Measurements from ENCODE around the gene LMAN1L.

The LMAN1L gene

DNA sequence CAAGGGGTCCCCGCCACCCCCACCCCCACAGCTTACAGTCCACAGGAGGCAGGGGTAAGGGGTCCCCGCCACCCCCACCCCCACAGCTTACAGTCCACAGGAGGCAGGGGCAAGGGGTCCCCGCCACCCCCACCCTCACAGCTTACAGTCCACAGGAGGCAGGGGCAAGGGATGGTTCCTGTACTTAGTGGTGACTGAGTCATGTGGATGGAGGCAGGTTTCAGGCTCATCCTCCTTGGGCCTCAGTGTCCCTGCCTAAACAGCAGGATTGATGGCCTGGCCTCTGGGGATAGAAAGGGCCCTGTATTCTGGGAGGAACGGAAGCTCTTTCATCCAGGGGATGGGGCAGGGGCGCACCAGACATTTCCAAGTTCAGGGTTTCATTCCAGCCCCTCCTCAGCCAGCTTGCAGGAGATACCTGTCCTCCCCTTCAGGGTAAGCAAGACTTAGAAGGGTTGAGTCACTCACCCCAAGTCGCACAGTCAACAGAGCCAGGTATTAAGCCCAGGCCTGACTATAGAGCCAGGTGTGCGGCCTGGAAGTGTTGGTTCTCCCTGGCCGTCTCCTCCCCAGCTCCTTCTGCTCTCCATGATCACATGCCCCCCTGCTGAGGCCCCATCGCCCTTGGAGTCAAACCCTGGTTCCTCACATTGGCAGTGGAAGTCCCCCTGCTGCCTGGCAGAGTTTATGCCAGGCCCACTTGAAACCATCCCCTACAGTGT, 18.2 kb upstream of the LMAN1L start:
- DNase-seq, result no peak

DNA sequence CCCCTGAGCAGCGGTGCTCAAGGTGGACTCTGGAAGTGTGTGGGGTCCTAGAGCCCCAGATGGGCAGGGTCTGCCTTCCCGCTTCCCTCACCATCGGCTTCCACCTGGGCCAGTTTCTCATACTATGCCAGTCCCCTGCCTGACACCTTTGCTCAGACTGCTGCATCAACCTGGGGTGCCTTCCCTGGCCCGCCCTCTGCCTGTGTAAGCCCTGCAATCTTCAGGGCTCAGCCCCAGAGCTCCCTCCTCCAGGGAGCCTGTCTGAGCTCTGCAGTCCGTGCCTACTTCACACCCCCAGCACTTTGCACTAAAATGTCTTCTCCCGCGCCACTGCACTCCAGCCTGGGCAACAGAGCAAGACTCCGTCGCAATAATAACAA, 17.7 kb upstream of the LMAN1L start:
- no peak for DNase-seq

DNA sequence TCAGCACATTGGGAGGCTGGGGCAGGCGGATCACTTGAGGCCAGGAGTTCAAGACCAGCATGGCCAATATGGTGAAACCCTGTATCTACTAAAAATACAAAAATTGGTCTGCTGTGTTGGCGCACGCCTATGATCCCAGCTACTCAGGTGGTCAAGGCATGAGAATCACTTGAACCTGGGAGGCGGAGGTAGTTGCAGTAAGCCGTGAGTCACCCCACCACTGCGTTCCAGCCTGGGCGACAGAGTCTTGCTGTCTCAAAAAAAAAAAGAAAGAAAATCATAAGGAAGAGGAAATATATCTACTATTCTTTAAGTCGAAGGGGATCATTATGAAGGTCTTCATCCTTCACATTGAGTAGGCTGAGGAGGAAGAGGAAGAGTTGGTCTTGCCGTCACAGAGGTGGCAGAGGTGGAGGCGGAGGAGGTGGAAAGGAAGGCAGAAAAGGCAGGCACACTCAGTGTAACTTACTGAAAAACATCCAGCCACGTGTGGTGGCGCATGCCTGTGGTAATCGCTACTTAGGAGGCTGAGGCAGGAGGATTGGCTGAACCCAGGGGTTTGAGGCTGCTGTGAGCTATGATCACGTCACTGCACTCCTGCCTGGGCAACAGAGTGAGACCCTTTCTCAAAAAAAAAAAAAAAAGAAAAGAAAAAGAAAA, 16.5 kb upstream of the LMAN1L start:
- DNase-seq, result no peak

DNA sequence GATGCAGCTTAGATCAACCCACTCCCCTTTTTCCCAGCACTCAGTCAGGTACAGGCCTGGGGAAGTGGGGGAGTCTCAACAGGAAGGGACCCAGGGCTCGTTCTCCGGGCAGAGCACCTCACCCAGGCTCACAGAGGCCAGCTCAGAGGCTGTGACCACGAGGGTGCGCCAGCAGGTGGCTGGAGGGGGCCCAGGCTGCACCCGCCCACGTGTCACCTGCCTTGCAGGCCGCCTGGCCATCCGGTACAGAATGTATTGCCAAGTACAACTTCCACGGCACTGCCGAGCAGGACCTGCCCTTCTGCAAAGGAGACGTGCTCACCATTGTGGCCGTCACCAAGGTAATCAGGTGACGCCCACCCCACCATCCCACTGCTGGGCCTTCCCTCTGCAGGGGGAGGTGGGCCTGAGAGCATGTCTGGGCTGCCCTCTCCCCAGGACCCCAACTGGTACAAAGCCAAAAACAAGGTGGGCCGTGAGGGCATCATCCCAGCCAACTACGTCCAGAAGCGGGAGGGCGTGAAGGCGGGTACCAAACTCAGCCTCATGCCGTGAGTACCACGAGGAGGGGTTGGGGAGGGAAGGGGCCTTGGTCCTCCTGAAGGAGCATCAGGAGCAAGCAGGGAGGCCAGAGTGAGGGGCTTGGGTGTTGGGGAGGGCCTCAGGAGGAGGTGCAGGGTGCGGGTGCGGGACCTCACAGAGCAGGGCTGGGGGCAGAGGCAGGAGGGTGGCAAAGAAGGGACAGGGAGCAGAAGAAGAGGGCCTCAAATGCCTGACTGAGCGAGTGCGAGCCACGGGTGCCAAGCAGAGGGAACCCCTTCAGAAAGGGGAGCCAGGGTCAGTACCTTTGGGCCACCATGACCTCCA, 14.0 kb upstream of the LMAN1L start:
- DNase-seq, result no peak

DNA sequence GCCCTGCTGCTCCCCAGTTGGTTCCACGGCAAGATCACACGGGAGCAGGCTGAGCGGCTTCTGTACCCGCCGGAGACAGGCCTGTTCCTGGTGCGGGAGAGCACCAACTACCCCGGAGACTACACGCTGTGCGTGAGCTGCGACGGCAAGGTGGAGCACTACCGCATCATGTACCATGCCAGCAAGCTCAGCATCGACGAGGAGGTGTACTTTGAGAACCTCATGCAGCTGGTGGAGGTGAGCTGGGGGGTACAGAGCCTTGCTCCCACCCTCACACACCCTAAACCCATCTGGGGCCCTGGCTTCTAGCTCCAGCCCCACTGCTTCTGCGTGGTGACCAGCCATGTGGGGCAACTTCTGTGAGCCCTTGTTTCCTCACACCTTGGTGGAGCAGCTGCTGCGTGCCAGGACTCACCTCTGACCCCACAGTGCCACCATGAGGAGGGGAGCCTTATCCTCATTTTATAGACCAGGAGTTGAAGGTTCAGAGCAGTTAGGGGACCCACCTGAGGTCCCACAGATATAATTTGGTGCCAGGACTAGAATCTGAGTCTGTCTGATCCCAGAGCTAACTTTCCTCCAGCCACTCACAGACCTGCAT, 13.3 kb upstream of the LMAN1L start:
- DNase-seq, result no peak

DNA sequence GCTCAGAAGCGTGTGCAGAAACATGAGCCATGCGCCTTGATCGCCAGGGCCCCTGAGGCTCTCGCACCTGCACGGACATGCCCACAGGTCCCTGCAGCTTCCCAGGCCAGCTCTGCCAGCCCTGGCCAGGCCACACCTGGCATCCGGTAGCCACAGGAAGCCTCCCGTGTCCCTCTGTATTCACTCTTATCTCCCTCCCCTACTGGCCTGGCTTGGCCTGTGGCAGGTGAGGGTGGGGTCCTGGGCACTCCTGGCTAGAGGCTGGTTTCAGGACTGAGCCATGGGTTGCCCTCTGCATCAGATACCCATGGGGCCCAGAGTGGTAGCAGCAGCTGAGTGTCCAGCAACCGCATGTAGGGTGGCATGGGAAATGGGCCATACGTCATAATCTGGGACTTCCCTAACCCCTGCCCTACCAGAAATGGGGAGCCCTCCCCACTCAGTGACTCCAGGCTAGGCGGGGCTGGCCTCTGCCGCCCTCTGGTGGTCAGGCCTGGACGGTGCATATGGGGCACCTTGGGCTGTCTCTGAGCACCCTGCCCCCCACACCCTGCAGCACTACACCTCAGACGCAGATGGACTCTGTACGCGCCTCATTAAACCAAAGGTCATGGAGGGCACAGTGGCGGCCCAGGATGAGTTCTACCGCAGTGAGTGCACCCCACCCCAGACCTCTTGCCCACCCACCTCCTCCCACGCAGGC, 12.6 kb upstream of the LMAN1L start:
- no peak for DNase-seq

DNA sequence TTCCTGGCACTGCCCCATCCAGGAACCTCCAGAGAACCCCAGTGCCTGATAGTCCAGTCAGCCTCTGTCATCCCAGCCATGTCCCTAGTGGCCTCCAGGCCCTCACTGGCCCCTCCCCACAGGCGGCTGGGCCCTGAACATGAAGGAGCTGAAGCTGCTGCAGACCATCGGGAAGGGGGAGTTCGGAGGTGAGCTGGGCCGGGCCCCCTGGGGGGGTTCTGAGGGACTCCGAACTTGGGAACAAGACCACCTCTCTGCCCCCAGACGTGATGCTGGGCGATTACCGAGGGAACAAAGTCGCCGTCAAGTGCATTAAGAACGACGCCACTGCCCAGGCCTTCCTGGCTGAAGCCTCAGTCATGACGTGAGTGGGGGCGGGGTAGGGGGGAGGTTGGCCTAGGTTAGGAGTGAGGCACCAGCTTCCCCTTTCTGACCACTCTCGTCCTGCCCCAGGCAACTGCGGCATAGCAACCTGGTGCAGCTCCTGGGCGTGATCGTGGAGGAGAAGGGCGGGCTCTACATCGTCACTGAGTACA, 12.0 kb upstream of the LMAN1L start:
- no peak for DNase-seq

DNA sequence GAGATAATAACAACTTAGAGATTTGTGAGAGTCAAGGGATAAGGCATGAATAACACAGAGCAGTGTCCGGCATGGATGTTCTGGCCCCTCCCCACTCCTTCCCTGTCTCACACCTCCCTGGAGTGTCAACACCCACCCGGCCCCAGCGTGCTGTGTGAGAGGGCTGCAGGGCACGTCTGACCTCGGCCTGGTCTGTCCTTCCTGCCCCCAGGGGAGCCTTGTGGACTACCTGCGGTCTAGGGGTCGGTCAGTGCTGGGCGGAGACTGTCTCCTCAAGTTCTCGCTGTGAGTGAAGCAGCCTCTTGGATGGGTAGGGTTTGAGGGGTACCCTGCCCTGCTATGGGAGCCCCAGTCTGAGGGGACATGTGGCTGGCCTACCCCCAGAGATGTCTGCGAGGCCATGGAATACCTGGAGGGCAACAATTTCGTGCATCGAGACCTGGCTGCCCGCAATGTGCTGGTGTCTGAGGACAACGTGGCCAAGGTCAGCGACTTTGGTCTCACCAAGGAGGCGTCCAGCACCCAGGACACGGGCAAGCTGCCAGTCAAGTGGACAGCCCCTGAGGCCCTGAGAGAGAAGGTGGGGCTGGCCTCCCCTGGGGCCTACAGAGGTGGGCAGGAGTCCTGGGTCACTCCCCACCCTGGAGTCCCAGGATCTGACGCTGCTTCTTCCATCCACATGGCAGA, 11.2 kb upstream of the LMAN1L start:
- DNase-seq, result no peak

DNA sequence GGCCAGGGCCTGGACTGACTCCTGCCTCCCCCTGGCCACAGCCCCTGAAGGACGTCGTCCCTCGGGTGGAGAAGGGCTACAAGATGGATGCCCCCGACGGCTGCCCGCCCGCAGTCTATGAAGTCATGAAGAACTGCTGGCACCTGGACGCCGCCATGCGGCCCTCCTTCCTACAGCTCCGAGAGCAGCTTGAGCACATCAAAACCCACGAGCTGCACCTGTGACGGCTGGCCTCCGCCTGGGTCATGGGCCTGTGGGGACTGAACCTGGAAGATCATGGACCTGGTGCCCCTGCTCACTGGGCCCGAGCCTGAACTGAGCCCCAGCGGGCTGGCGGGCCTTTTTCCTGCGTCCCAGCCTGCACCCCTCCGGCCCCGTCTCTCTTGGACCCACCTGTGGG, 10.3 kb upstream of the LMAN1L start:
- no peak for DNase-seq

DNA sequence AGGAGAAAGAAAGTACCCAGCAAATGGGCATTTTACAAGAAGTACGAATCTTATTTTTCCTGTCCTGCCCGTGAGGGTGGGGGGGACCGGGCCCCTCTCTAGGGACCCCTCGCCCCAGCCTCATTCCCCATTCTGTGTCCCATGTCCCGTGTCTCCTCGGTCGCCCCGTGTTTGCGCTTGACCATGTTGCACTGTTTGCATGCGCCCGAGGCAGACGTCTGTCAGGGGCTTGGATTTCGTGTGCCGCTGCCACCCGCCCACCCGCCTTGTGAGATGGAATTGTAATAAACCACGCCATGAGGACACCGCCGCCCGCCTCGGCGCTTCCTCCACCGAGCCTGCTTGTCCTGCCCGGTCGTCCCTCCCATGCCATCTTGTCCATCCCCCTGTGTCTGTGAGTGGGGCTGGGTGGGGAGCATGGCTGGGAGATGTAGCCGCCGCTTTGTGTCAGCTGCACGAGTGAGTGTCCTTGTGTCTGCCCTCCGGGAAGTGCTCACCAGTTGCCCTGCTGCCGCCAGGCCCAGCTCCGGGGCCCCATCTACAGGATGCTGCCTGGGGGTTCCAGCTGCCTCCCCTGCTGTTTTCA, 9.7 kb upstream of the LMAN1L start:
- no peak for DNase-seq

DNA sequence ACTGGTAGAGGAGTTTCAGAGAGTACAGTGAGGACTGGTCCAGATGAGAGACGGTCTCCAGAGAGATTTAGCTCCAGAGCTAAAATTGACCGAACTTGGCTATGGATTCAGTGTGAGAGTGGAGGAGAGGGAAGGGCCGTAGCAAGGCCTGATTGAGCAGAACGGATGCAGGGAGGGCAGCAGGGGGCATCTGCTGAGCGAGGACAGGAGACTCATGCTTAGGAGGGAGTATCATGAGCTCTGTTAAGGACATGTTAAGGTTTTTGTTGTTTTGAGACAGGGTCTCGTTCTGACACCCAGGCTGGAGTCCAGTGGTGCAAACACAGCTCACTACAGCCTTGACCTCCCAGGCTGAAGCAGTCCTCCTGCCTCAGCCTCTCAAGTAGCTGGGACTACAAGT, 7.7 kb upstream of the LMAN1L start:
- DNase-seq, result no peak

DNA sequence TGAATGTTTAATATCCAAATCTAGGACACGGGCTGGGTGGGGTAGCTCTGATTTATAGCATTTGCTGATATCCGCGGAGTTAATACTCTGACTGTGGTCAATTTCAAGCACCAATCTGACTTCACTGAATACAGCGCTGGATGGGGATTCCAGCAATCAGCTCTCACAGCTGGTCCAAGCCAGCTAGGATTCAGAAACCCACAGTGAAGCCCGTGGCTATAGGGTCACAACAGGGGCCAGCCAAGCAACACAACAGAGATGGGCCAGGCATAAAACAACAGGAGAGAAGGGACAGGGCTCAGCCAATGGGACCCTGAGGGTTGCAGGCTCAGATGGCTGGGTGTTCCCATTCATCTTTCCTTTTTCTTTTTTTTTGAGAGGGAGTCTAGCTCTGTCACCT, 5.4 kb upstream of the LMAN1L start:
- DNase-seq, result no peak

DNA sequence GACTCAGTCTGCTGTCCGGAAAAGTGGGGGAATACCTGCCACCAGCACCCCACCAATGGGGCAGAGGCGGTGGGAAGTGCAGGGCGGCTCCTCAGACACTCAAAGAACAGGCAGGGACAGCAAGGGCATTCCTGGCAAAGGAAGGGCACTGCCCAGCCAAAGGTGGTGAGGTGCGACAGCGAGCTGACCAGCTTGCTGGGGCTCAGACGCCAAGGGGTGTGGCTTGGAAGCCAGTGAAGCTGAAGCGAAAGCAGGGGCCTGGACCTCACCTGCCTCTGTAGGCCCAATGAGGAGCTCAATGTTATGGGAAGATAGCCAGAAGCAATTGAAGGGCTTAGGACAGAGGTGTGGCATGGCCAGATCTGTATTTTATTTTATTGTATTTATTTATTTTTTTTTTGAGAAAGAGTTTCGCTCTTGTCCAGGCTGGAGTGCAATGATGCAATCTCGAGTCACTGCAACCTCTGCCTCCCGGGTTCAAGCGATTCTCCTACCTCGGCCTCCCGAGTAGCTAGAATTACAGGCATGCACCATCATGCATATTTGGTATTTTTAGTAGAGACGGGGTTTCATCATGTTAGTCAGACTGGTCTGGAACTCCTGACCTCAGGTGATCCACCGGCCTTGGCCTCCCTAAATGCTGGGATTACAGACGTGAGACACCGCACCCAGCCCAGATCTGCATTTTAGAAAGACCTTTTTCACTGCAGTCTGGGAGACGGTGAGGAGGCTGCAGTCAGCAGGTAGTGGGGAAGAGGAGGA, 4.4 kb upstream of the LMAN1L start:
- no peak for DNase-seq

DNA sequence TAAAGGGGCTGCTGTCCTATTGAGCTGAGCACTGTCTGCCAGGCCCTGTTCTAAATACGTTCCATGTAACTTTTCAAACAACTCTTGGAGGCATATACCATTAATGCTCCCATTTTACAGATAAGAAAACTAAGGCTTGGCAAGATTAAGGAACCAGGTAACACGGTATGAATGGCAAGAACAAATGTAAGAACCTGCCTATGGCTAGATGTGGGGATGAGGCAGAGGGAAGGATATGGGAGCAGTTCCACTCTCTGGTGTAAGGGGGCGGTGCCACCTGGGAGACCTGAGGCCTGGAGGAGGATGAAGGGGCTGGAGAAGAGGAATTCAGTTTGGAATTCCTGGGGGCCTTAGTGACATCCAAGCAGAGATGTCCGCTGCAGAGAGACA, 3.8 kb upstream of the LMAN1L start:
- DNase-seq, result no peak

DNA sequence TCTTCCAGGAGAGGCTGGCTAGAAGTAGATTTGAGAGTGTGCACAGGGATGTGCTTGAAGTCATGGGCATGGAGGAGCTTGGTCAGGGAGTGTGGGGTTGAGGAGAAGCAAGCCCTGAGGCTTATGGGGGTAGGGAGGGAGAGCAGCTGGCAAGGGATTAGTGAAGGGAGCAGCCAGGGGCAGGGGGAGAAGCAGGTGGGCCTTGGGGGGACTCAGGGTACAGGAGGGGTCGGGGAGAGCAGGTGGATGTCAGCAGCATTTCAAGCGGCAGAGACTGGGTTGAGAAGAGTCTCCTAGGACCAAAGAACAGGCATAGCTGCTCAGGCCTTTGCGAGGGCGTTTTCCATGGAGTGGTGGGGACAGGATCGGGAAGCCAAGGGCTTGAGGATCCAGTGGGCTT, 3.4 kb upstream of the LMAN1L start:
- DNase-seq, result no peak

DNA sequence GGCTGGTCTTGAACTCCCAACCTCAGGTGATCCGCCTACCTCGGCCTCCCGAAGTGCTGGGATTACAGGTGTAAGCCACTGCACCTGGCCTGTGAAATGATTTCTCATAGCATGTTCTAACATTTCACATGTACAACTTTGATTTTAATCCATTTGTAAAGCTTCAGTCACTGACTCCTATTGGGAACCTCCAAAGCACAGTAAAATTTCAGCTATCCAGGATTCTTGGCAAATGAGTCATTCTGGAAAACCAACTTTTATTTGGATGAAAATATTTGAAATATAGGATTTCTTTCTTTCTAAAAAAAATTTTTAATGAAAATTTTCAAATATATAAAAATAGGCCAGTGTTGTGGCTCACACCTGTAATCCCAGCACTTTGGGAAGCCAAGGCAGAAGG, 2.7 kb upstream of the LMAN1L start:
- DNase-seq, result no peak

DNA sequence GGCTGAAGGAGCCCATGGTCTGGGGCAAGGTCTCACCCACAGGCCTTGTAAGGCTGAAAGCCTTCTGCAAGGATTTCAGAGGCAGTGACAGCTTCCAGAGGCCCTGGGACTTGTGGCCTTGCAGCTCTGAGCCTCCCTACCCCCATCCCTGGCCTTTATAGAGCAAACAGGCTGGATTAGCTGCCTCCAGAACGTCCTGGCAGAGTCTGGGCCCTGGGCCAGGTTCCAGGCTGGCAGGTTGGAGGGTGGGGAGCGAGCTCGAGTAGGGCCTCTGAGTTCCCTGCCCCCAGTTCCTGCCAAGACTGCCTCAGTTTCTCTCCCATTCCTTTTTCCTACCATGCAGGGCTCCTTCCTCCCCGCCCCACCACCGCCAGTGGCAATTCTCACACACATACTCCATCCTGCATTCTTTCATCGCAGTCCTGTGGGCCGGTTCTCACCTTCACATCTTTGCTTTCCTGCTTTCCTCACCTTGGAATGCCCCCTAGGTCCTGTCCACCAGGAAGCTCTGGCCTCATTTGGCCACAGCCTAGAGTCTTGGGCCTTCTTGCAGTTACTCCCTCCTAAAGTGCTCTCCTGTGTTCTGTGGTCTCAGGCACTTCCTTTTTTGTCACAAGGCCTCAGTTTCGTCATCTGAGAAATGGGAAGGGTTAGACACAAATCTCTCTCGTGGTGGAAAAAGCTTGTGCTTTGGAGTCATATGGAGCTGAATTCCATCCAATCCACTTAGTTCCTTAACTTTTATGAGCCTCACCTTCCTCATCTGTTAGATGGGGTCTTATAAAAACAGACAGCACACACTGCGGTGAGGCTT, 2.7 kb downstream of the LMAN1L start:
- DNase-seq, result peak; percentile 46 to 83

DNA sequence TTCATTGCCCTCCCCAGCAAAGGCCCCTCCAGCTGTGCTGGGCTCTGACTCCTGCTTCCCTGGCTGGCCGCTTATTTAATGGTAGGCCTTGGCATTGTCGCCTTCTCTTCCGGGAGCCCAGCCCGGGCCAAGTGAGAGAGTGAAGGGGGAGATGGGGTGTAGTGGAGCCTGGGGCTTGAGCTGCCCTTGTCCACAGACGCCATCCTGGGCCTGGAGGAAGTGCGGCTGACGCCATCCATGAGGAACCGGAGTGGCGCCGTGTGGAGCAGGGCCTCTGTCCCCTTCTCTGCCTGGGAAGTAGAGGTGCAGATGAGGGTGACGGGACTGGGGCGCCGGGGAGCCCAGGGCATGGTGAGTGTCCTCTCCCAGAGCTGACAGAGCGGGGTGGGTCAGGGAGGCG, 3.3 kb downstream of the LMAN1L start:
- DNase-seq, result no peak

DNA sequence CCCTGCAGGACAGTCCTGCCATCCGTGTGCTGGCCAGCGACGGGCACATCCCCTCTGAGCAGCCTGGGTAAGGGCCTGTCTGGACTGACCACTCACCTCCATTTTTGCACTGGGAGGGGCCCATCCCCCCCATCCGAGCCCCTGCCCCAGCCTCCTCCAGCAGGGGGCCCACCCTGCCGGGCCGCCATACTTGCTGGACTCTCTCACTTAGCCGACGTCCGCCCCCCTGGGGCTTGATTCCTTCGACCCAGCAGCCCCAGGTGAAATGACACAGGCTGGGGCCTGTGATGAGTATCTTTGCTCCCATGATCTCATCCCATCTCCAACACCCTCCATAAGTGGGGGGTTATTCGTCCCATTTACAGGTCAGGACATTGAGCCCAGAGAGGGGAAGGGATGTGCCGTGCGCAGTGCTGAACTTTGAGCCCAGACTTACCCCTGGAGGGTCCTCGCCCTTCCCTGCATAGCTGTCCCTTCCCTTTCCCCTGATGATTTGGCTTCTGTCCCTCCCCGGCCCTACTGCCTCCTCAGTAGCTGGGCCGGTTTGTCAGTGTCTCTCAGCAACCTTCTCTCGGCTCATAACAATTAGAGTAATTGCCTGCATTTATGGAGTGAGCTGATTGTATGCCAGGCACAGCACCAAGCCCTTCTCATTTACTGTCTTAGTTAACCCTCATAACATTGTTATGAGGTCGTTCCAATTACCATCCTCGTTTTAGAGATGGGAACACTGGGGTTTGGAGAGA, 4.2 kb downstream of the LMAN1L start:
- no peak for DNase-seq
